GM19238 (cell line): ENCODE measurements around the gene ATP23.

Source experiments
- DNase-seq: peaks from one replicate; pipeline ENCODE4 v3.0.0; 2011; ENCODE audit warnings: low spot score; ENCODE audit not compliant: insufficient read length

The ATP23 gene

GRCh38 chr12:57941165-57941894 lies at the start of gene ATP23:
TSS of gene ATP23 (plus strand) at chr12:57941567. CDS start at chr12:57941702, 135 bp downstream.
- DNase-seq: peak; percentile 80

- DNase-seq: no peak
Observed at GRCh38 chr12:57892232-57892972, 49.0 kb upstream of the ATP23 start.

- no peak for DNase-seq
Observed at GRCh38 chr12:57893431-57894353, 47.7 kb upstream of the ATP23 start.

- DNase-seq: no peak
Observed at GRCh38 chr12:57894399-57895292, 46.7 kb upstream of the ATP23 start.

- no peak for DNase-seq
Observed at GRCh38 chr12:57895389-57896114, 45.8 kb upstream of the ATP23 start.

- DNase-seq: no peak
Observed at GRCh38 chr12:57896115-57896433, 45.3 kb upstream of the ATP23 start.

- no peak for DNase-seq
Observed at GRCh38 chr12:57896434-57897201, 44.7 kb upstream of the ATP23 start.

GRCh38 chr12:57897286-57897974 lies 43.9 kb upstream of the ATP23 start:
- no peak for DNase-seq

- DNase-seq: peak; percentile 26
Observed at GRCh38 chr12:57898308-57898970, 42.9 kb upstream of the ATP23 start.

- peak; percentile 71 for DNase-seq
Observed at GRCh38 chr12:57899010-57899662, 42.2 kb upstream of the ATP23 start.

- DNase-seq: no peak
Observed at GRCh38 chr12:57902478-57902969, 38.8 kb upstream of the ATP23 start.

GRCh38 chr12:57904426-57904825 lies 36.9 kb upstream of the ATP23 start:
- no peak for DNase-seq

GRCh38 chr12:57904848-57905811 lies 36.2 kb upstream of the ATP23 start:
- DNase-seq: peak; percentile 59

- no peak for DNase-seq
Observed at GRCh38 chr12:57905812-57906475, 35.4 kb upstream of the ATP23 start.

GRCh38 chr12:57906821-57907220 lies 34.5 kb upstream of the ATP23 start:
- no peak for DNase-seq

- DNase-seq: no peak
Observed at GRCh38 chr12:57907281-57907680, 34.1 kb upstream of the ATP23 start.
